NCI-H460 (cell line): ENCODE data around the gene NADK. TPM values are rescaled to one million over a fixed set of nuclear protein-coding genes. Genes with fewer than 3 reads are reported as not detected.

Experiments used
- DNase-seq: peaks from one replicate; pipeline ENCODE4 v3.0.0-alpha.2; 2016; ENCODE audit warnings: low read depth; ENCODE audit errors: extremely low read depth
- total RNA-seq: library from RNA; depleted of rRNA; stranded (reverse); fragments of >200 nt; shearing (Covaris generic); gene quantifications from 2 replicates; pipeline ENCODE4 v1.2.3, GENCODE V29; 2014

NADK gene
- total RNA-seq, 1 experiment from 2014 or later = 48.5 TPM

- DNase-seq = no peak
Measured at GRCh38 chr1:1788136-1788535, 9.9 kb upstream of the NADK start.

GRCh38 chr1:1786836-1787605, 8.8 kb upstream of the NADK start:
- no peak for DNase-seq

GRCh38 chr1:1785666-1786065, 7.4 kb upstream of the NADK start:
- DNase-seq = no peak

- DNase-seq = no peak
Measured at GRCh38 chr1:1784933-1785332, 6.7 kb upstream of the NADK start.

- no peak for DNase-seq
Measured at GRCh38 chr1:1783320-1783719, 5.0 kb upstream of the NADK start.

- peak; percentile 60 for DNase-seq
Measured at GRCh38 chr1:1782399-1783221, 4.3 kb upstream of the NADK start.

GRCh38 chr1:1781526-1781903, 3.2 kb upstream of the NADK start:
- DNase-seq = no peak

GRCh38 chr1:1780598-1781525, 2.6 kb upstream of the NADK start:
- no peak for DNase-seq

- peak; percentile 34 for DNase-seq
Measured at GRCh38 chr1:1779691-1780597, 1.7 kb upstream of the NADK start.

- no peak for DNase-seq
Measured at GRCh38 chr1:1779320-1779675, 1.0 kb upstream of the NADK start.

- DNase-seq = no peak
Measured at GRCh38 chr1:1778663-1779319, 521 bp upstream of the NADK start.

GRCh38 chr1:1777583-1777899, 729 bp downstream of the NADK start:
- no peak for DNase-seq

GRCh38 chr1:1776672-1777582, 1.3 kb downstream of the NADK start:
- no peak for DNase-seq

GRCh38 chr1:1775327-1776226, 2.7 kb downstream of the NADK start:
- no peak for DNase-seq

- no peak for DNase-seq
Measured at GRCh38 chr1:1773874-1774273, 4.4 kb downstream of the NADK start.

GRCh38 chr1:1771096-1771495, 7.2 kb downstream of the NADK start:
- DNase-seq = no peak

- no peak for DNase-seq
Measured at GRCh38 chr1:1770102-1770501, 8.2 kb downstream of the NADK start.
